HCT116 (cell line): ENCODE results near the gene LDLRAD4. TPM values are rescaled to one million over a fixed set of nuclear protein-coding genes. Genes with fewer than 3 reads are reported as not detected.

Experiments used
- ATAC-seq: fragments of 200-7000 bp; cut with Tn5 transposase; 2 replicates; pipeline ENCODE4 v1.9.1; 2020; ENCODE audit warnings: mild to moderate bottlenecking, moderate library complexity
- BruUV-seq: library from RNA; stranded (reverse); fragments of 400-500 nt; replicated peaks from 2 replicates; lab custom pipeline; 2021; lab: Mats Ljungman, UMichigan
- CTCF ChIA-PET: fragments of 300-600 bp; sonication (Branson Sonifier 250); formaldehyde crosslinking; loops from one replicate; lab custom pipeline; 2021; ENCODE audit warnings: antibody characterized with exemption; lab: Charles Lee
- POLR2A ChIA-PET: fragments of 300-600, 350-600 bp; sonication (Branson Sonifier 250); formaldehyde crosslinking; loops from one replicate; lab custom pipeline; 2021; ENCODE audit warnings: antibody characterized with exemption; lab: Charles Lee
- RAD21 ChIA-PET, 2 experiments: fragments of 300-600 bp; sonication (Branson Sonifier 250); formaldehyde crosslinking; loops; one replicate each; lab custom pipeline; 2023; ENCODE audit warnings: low total read pairs in 2 of 2; ENCODE audit not compliant: uncharacterized antibody in 2 of 2, unreplicated experiment in 2 of 2, low non-redundant PET in 1 of 2; lab: Charles Lee
- DNase-seq: peaks from one replicate; pipeline ENCODE4 v3.0.0-alpha.2; 2010; ENCODE audit warnings: low read depth, low spot score
- H2AFZ ChIP-seq: fragments of 200-600 bp; shearing (Covaris generic), sonication (generic); 2 replicates; pipeline ENCODE4 v1.6.1; 2017; ENCODE audit warnings: low read depth, mixed run types, mixed read lengths, antibody characterized with exemption, low read length; ENCODE audit not compliant: poor library complexity, severe bottlenecking
- H3K27ac ChIP-seq: 2 replicates; pipeline ENCODE4 v1.5.1; 2012; ENCODE audit warnings: low read depth, low read length
- H3K27me3 ChIP-seq: fragments of 200-600 bp; sonication (generic); 2 replicates; pipeline ENCODE4 v1.6.1; 2016; ENCODE audit warnings: mixed run types, low read length, mixed read lengths; ENCODE audit not compliant: insufficient read depth
- H3K36me3 ChIP-seq, 2 experiments: fragments of 200-500 bp in 1 of 2; fragments of 200-600 bp in 1 of 2; sonication (Bioruptor generic) in 1 of 2; sonication (generic) in 1 of 2; 2 replicates each; pipeline versions ENCODE4 v1.5.1 to v1.6.1; 2014 to 2016; ENCODE audit warnings: low read length in 2 of 2, inconsistent platforms in 1 of 2, mixed read lengths in 1 of 2, mixed run types in 1 of 2; ENCODE audit not compliant: insufficient read depth in 2 of 2, control insufficient read depth in 1 of 2
- H3K4me1 ChIP-seq, 2 experiments: fragments of 200-600 bp in 1 of 2; sonication (generic) in 1 of 2; 2 replicates each; pipeline versions ENCODE4 v1.5.1 to v1.6.1; 2012 to 2017; ENCODE audit warnings: low read length in 2 of 2, inconsistent platforms in 1 of 2, mild to moderate bottlenecking in 1 of 2, mixed read lengths in 1 of 2, mixed run types in 1 of 2, moderate library complexity in 1 of 2; ENCODE audit not compliant: insufficient read depth in 2 of 2, control insufficient read depth in 1 of 2
- H3K4me2 ChIP-seq: fragments of 200-600 bp; sonication (generic); 2 replicates; pipeline ENCODE4 v1.6.1; 2017; ENCODE audit warnings: mixed run types, low read length, mixed read lengths
- H3K4me3 ChIP-seq, 2 experiments: fragments of 200-600 bp in 1 of 2; sonication (generic) in 1 of 2; replicated peaks in 1 of 2; 2 replicates each; pipeline ENCODE4 v1.5.1; 2011 to 2016; ENCODE audit warnings: low read length in 2 of 2, control low read depth in 1 of 2, low read depth in 1 of 2, mild to moderate bottlenecking in 1 of 2, mixed read lengths in 1 of 2, mixed run types in 1 of 2
- H3K79me2 ChIP-seq: fragments of 200-600 bp; sonication (generic); 2 replicates; pipeline ENCODE4 v1.6.1; 2017; ENCODE audit warnings: mild to moderate bottlenecking, mixed run types, low read length, moderate library complexity, mixed read lengths; ENCODE audit not compliant: insufficient read depth
- H3K9ac ChIP-seq: fragments of 200-600 bp; sonication (generic); 2 replicates; pipeline ENCODE4 v1.6.1; 2016; ENCODE audit warnings: low read length, mixed read lengths
- H3K9me2 ChIP-seq: fragments of 200-600 bp; sonication (generic), shearing (Covaris generic); 2 replicates; pipeline ENCODE4 v1.6.1; 2017; ENCODE audit warnings: mixed run types, mild to moderate bottlenecking, moderate library complexity; ENCODE audit not compliant: insufficient read depth
- H3K9me3 ChIP-seq, 2 experiments: fragments of 200-500 bp in 1 of 2; fragments of 200-600 bp in 1 of 2; sonication (Bioruptor generic) in 1 of 2; sonication (generic) in 1 of 2; 2 replicates each; pipeline ENCODE4 v1.6.1; 2014 to 2017; ENCODE audit warnings: low read length in 2 of 2, mixed read lengths in 2 of 2, inconsistent platforms in 1 of 2, low read depth in 1 of 2, mild to moderate bottlenecking in 1 of 2, mixed run types in 1 of 2, moderate library complexity in 1 of 2; ENCODE audit not compliant: control insufficient read depth in 1 of 2, insufficient read depth in 1 of 2
- H4K20me1 ChIP-seq: fragments of 200-600 bp; sonication (generic), shearing (Covaris generic); 2 replicates; pipeline ENCODE4 v1.6.1; 2017; ENCODE audit warnings: mixed run types, mild to moderate bottlenecking, moderate library complexity; ENCODE audit not compliant: insufficient read depth
- CBX3 ChIP-seq: IDR thresholded peaks from 2 replicates; pipeline ENCODE4 v1.6.1; 2012; ENCODE audit warnings: low read depth
- CEBPB ChIP-seq: IDR thresholded peaks from 2 replicates; pipeline ENCODE4 v1.6.1; 2012; ENCODE audit warnings: low read depth
- EGR1 ChIP-seq: IDR thresholded peaks from 2 replicates; pipeline ENCODE4 v1.6.1; 2012; ENCODE audit warnings: low read depth
- ELF1 ChIP-seq: IDR thresholded peaks from 2 replicates; pipeline ENCODE4 v1.6.1; 2012; ENCODE audit warnings: low read depth, borderline replicate concordance
- FOSL1 ChIP-seq: IDR thresholded peaks from 2 replicates; pipeline ENCODE4 v1.6.1; 2012; ENCODE audit warnings: low read depth
- JUND ChIP-seq: IDR thresholded peaks from 2 replicates; pipeline ENCODE4 v1.6.1; 2012
- SRF ChIP-seq: IDR thresholded peaks from 2 replicates; pipeline ENCODE4 v1.6.1; 2012; ENCODE audit warnings: low read depth
- TCF7L2 ChIP-seq: IDR thresholded peaks from 2 replicates; pipeline ENCODE4 v1.7.0; 2011; ENCODE audit warnings: borderline replicate concordance, inconsistent platforms; ENCODE audit not compliant: insufficient read depth, insufficient read length; ENCODE audit errors: extremely low read depth
- ZFX ChIP-seq: fragments of 450-650 bp; IDR thresholded peaks from 2 replicates; pipeline ENCODE4 v1.6.1; 2017
- intact Hi-C: fragments of 100-400 bp; cut with micrococcal nuclease; formaldehyde crosslinking; loops from 2 replicates; pipeline ENCODE4 v1.10.0; 2022
- total RNA-seq: library from RNA; stranded (reverse); gene quantifications from one replicate; pipeline ENCODE4 v1.2.1, GENCODE V29; 2021; ENCODE audit not compliant: unreplicated experiment
- TF ChIP-seq, protein P1 (sequence below), 3 experiments: fragments of 200-600 bp in 1 of 3; sonication (generic) in 1 of 3; IDR thresholded peaks in 2 of 3; conservative IDR thresholded peaks in 1 of 3; 2 replicates each; pipeline ENCODE4 v1.5.1; 2012 to 2017; ENCODE audit warnings: low read depth in 2 of 3, low read length in 2 of 3, antibody characterized with exemption in 1 of 3, borderline replicate concordance in 1 of 3, control low read depth in 1 of 3, mild to moderate bottlenecking in 1 of 3, mixed read lengths in 1 of 3, mixed run types in 1 of 3, moderate library complexity in 1 of 3; ENCODE audit not compliant: insufficient read depth in 1 of 3

Gene LDLRAD4
- total RNA-seq, 1 experiment from 2014 or later: 1.2 TPM

DNA sequence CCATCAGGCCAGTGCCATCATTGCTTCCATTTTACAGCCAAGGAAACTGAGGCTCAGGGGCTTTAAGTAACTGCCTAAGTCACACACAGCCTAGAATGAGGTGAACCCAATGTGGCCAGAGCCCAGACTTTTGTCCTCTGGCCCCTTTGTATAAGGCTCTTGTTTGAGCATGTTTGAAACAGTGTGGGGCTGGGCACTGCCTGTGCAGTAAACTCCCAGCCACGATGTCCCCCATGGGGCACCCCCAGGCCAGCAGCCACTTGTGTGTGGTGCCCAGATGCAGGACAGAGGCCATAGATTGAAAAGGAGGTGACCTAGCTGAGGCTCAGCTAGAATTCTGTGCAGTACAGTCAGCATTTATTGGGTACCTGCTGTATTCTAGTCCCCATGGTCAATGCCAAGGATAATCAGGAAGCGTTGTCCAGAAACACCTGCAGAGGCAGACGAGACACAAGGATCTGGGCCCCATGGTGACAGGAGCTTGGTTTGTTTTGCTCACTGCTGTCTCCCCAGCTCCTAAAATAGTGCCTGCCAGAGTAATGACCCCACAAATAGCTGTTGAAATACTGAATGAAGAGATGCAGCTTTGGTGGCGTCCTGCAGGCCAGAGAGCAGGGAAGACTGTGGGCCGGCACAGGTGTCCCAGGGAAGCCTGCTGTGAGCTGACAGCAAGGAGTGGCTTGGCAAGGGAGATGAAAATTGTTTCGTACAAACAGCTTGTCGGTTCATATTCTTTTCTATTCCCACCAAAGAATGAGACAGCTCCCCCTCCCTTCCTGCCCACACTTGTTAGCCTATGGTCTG is 160.7 kb downstream of the LDLRAD4 start:
- H3K27ac ChIP-seq: no peak overlapping the region
- ATAC-seq: no peak
- no TSS peak for BruUV-seq
- no peaks in the 10 kb centered on the region for H3K9me2 ChIP-seq
- ChIA-PET CTCF (no interaction called here), POLR2A (no interaction called here), RAD21 (no interaction called here)
- H3K4me3 ChIP-seq: no peak overlapping the region
- H3K4me1 ChIP-seq: peaks cover 15 to 19% of the 10 kb centered on the region in 2 experiments
- no peak for DNase-seq
- H2AFZ ChIP-seq: no peak overlapping the region
- no peak overlapping the region for H3K4me2 ChIP-seq
- no peaks in the 10 kb centered on the region for H3K27me3 ChIP-seq
- H3K79me2 ChIP-seq: no peaks in the 10 kb centered on the region
- no peaks in the 10 kb centered on the region for H3K9me3 ChIP-seq
- H4K20me1 ChIP-seq: no peaks in the 10 kb centered on the region
- no peak overlapping the region for H3K9ac ChIP-seq
- TF ChIP-seq CBX3: no peak
- TF ChIP-seq JUND: no peak
- TF ChIP-seq TCF7L2: no peak
- TF ChIP-seq SRF: no peak
- no peak for TF ChIP-seq FOSL1
- no peak for TF ChIP-seq CEBPB
- no peak for TF ChIP-seq EGR1
- no peak for TF ChIP-seq ELF1
- TF ChIP-seq, protein P1, sequence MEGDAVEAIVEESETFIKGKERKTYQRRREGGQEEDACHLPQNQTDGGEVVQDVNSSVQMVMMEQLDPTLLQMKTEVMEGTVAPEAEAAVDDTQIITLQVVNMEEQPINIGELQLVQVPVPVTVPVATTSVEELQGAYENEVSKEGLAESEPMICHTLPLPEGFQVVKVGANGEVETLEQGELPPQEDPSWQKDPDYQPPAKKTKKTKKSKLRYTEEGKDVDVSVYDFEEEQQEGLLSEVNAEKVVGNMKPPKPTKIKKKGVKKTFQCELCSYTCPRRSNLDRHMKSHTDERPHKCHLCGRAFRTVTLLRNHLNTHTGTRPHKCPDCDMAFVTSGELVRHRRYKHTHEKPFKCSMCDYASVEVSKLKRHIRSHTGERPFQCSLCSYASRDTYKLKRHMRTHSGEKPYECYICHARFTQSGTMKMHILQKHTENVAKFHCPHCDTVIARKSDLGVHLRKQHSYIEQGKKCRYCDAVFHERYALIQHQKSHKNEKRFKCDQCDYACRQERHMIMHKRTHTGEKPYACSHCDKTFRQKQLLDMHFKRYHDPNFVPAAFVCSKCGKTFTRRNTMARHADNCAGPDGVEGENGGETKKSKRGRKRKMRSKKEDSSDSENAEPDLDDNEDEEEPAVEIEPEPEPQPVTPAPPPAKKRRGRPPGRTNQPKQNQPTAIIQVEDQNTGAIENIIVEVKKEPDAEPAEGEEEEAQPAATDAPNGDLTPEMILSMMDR (IDR thresholded peaks at IDR 0.05 in 2 of 3, conservative IDR thresholded peaks at IDR 0.05 in 1 of 3; ENCODE audit: borderline replicate concordance in 1 of 3, insufficient read depth in 1 of 3, low read depth in 2 of 3, low read length in 2 of 3): no peak
- no peak for TF ChIP-seq ZFX
- no peaks in the 10 kb centered on the region for H3K36me3 ChIP-seq
- intact Hi-C loops: no loop called here
